RWPE2 (cell line): Measurements from ENCODE around the gene PARN.

Source experiments
- ATAC-seq: fragments of 200-7000 bp; cut with Tn5 transposase; 3 replicates; pipeline ENCODE4 v1.9.1; 2021; ENCODE audit warnings: low read depth
- DNase-seq: peaks from one replicate; pipeline ENCODE4 v3.0.0-alpha.2; 2020; ENCODE audit warnings: low spot score
- H3K27ac ChIP-seq: fragments of 450-650 bp; 2 replicates; pipeline ENCODE4 v1.5.1; 2017; ENCODE audit warnings: mild to moderate bottlenecking; ENCODE audit not compliant: poor library complexity, severe bottlenecking
- H3K27me3 ChIP-seq: fragments of 250-450 bp; sonication (Bioruptor Pico); 2 replicates; pipeline ENCODE4 v1.5.1; 2021; ENCODE audit warnings: mild to moderate bottlenecking, moderate library complexity; ENCODE audit not compliant: insufficient read depth, poor library complexity, severe bottlenecking
- H3K36me3 ChIP-seq: fragments of 250-450 bp; sonication (Bioruptor Pico); 2 replicates; pipeline ENCODE4 v1.5.1; 2020; ENCODE audit warnings: low read depth, mild to moderate bottlenecking, moderate library complexity
- H3K4me1 ChIP-seq: fragments of 250-450 bp; sonication (Bioruptor Pico); 2 replicates; pipeline ENCODE4 v1.5.1; 2021; ENCODE audit warnings: mild to moderate bottlenecking, moderate library complexity; ENCODE audit not compliant: insufficient read depth, poor library complexity, severe bottlenecking
- H3K4me3 ChIP-seq: fragments of 250-450 bp; sonication (Bioruptor Pico); 2 replicates; pipeline ENCODE4 v1.5.1; 2021; ENCODE audit warnings: mild to moderate bottlenecking, moderate library complexity; ENCODE audit not compliant: severe bottlenecking
- H3K9me3 ChIP-seq: fragments of 250-450 bp; sonication (Bioruptor Pico); 2 replicates; pipeline ENCODE4 v1.5.1; 2021; ENCODE audit warnings: mild to moderate bottlenecking, moderate library complexity; ENCODE audit not compliant: severe bottlenecking
- CTCF ChIP-seq: fragments of 450-650 bp; IDR thresholded peaks from one replicate; pipeline ENCODE4 v1.5.1; 2017; ENCODE audit warnings: mild to moderate bottlenecking, moderate library complexity; ENCODE audit not compliant: poor library complexity, severe bottlenecking

PARN gene

GRCh38 chr16:14450846-14451245, 179.2 kb downstream of the PARN start:
- TF ChIP-seq CTCF: no peak
- H3K27me3 ChIP-seq: no peaks in the 10 kb centered on the region
- ATAC-seq (no peak), DNase-seq (no peak)
- H3K9me3 ChIP-seq: no peaks in the 10 kb centered on the region
- no peaks in the 10 kb centered on the region; the same call in 1 of the 2 replicates for H3K36me3 ChIP-seq
- H3K4me3 ChIP-seq: no peak overlapping the region
- H3K27ac ChIP-seq: no peak overlapping the region
- H3K4me1 ChIP-seq: peaks cover 14% of the 10 kb centered on the region

DNA sequence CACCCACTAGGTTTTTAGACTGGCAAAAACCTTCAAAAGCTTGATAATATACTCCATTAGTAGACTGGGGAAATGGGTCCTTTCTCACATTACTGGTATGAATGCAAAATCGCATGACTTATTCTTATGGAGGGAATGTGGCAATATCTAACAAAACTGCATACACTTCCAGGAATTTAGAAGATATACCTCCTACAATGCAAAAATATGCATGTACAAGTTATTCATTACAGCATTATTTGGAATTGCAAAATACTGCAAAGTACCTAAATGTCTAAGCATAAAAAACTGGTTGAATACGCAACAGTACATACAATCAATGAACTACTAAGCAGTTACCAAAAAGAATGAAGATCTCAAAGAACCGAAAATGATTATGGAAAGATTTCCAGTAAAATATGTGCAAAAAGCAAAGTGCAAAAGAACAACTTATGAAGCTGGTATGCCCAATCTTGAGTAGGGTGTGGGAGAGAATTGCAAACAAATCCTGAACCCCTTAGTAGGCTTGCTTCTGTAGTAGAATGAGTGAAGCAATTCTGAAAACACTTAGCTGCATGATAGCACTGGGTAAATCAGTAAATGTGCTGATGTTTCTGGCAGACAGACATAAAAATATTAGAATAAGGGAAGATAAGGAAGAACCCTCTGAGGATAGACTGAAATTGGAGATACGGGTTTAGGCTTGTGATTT, 180.1 kb downstream of the PARN start:
- Histone ChIP-seq H3K27ac (no peak overlapping the region), H3K4me3 (no peak overlapping the region)
- no peak for ATAC-seq

DNA sequence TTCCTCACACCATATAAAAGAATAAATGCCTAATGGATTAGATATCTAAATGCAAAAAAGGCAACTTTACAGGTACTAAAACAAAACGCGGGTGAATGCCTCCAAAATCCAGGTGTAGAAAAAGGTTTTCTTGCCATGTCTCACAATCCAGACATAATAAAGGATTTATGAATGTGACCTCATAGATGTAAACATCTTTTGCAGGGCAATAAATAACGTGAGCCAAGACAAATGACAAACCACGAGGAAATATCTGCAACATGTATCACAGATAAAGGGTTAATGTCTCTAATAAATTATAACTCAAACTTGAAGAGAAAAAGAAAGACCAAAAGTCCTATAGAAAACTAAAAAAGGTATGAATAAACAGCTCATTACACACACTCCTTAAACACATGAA, 180.7 kb downstream of the PARN start:
- no peaks in the 10 kb centered on the region; the same call in 1 of the 2 replicates for H3K36me3 ChIP-seq
- DNase-seq (no peak), ATAC-seq (no peak)
- peaks cover 7% of the 10 kb centered on the region for H3K4me1 ChIP-seq
- H3K9me3 ChIP-seq: no peaks in the 10 kb centered on the region
- no peak overlapping the region for H3K27ac ChIP-seq
- H3K27me3 ChIP-seq: no peaks in the 10 kb centered on the region
- H3K4me3 ChIP-seq: no peak overlapping the region
- no peak for TF ChIP-seq CTCF

More for the DNA sequence above, 180.1 kb downstream of the PARN start:
- no peak for DNase-seq
- Histone ChIP-seq H3K36me3 (no peaks in the 10 kb centered on the region; the same call in 1 of the 2 replicates), H3K27me3 (no peaks in the 10 kb centered on the region), H3K9me3 (no peaks in the 10 kb centered on the region), H3K4me1 (peaks cover 13% of the 10 kb centered on the region)
- TF ChIP-seq CTCF: no peak

GRCh38 chr16:14448879-14449278, 181.2 kb downstream of the PARN start:
- Histone ChIP-seq H3K27ac (no peak overlapping the region), H3K9me3 (no peaks in the 10 kb centered on the region), H3K27me3 (no peaks in the 10 kb centered on the region), H3K36me3 (no peaks in the 10 kb centered on the region; the same call in 1 of the 2 replicates), H3K4me1 (peaks cover 6% of the 10 kb centered on the region), H3K4me3 (no peak overlapping the region)
- DNase-seq (no peak), ATAC-seq (no peak)
- TF ChIP-seq CTCF: no peak

DNA sequence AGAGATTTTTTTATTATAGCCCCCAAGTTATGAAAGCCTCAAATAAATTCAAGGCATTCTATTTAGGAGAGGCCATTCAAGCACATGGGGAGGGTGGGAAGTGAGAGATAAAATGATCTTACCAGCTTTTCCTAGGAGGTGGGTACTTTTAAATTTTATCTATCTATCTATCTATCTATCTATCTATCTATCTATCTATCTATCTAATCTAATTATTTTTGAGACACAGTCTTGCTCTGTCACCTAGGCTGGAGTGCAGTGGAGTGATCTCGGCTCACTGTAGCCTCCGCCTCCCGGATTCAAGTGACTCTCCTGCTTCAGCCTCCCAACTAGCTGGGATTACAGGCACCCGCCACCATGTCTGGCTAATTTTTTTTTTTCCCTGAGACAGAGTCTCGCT, 182.3 kb downstream of the PARN start:
- no peak overlapping the region for H3K27ac ChIP-seq
- peaks cover 6% of the 10 kb centered on the region for H3K4me1 ChIP-seq
- DNase-seq (no peak), ATAC-seq (no peak)
- no peaks in the 10 kb centered on the region for H3K27me3 ChIP-seq
- H3K36me3 ChIP-seq: no peaks in the 10 kb centered on the region
- TF ChIP-seq CTCF: no peak
- H3K4me3 ChIP-seq: no peak overlapping the region
- H3K9me3 ChIP-seq: no peaks in the 10 kb centered on the region
